IMR-90 (cell line): ENCODE data around the gene CFAP126.
A peak's percentile ranks its signal among the peaks of the same experiment; 100 is the strongest.

Experiments used
- BHLHE40 ChIP-seq: fragments of 150-350 bp; IDR thresholded peaks from 2 replicates; pipeline ENCODE4 v1.6.1; 2016; ENCODE audit warnings: mild to moderate bottlenecking, low read depth, low read length
- CEBPB ChIP-seq: IDR thresholded peaks from 2 replicates; pipeline ENCODE4 v1.6.1; 2012; ENCODE audit warnings: low read depth, low read length, improper control_type of control experiment
- CTCF ChIP-seq: conservative IDR thresholded peaks from 2 replicates; pipeline ENCODE4 v1.5.1; 2012; ENCODE audit warnings: mild to moderate bottlenecking, low read depth, low read length, improper control_type of control experiment
- ELK1 ChIP-seq: fragments of 150-350 bp; IDR thresholded peaks from 2 replicates; pipeline ENCODE4 v1.6.1; 2016; ENCODE audit warnings: low read depth, mild to moderate bottlenecking, low read length, moderate library complexity, borderline replicate concordance
- MAFK ChIP-seq: IDR thresholded peaks from 2 replicates; pipeline ENCODE4 v1.6.1; 2012; ENCODE audit warnings: low read depth, low read length, improper control_type of control experiment
- POLR2A ChIP-seq: IDR thresholded peaks from 2 replicates; pipeline ENCODE4 v1.6.1; 2012; ENCODE audit warnings: mild to moderate bottlenecking, low read depth, low read length
- RCOR1 ChIP-seq: IDR thresholded peaks from 2 replicates; pipeline ENCODE4 v1.6.1; 2012; ENCODE audit warnings: mild to moderate bottlenecking, low read length, improper control_type of control experiment; ENCODE audit not compliant: insufficient replicate concordance
- SMC3 ChIP-seq: fragments of 150-350 bp; IDR thresholded peaks from 2 replicates; pipeline ENCODE4 v1.6.1; 2016; ENCODE audit warnings: low read depth, mild to moderate bottlenecking, antibody characterized with exemption, low read length, moderate library complexity
- USF2 ChIP-seq: fragments of 150-350 bp; IDR thresholded peaks from 2 replicates; pipeline ENCODE4 v1.6.1; 2017; ENCODE audit warnings: mild to moderate bottlenecking, antibody characterized with exemption, low read length, low read depth

- TF ChIP-seq CTCF, result peak; percentile 45
- no peak for TF ChIP-seq USF2
- TF ChIP-seq POLR2A, result peak; percentile 83
- no peak for TF ChIP-seq SMC3
- TF ChIP-seq MAFK, result no peak
- TF ChIP-seq BHLHE40, result peak; percentile 68
- no peak for TF ChIP-seq ELK1
- TF ChIP-seq CEBPB, result no peak
- no peak for TF ChIP-seq RCOR1
Measured at GRCh38 chr1:161399257-161399998, 31.8 kb upstream of the CFAP126 start.
